Thoracic aorta (tissue), 2 donors: ENCODE measurements around the gene ARHGAP27. TPM values are rescaled to one million over a fixed set of nuclear protein-coding genes. Genes with fewer than 3 reads are reported as not detected.
"Not testable (repeated sequence)": the region's sequence is repeated elsewhere in the genome, so short reads cannot be mapped to it uniquely, and the experiment has no call there.

Experiments used
- ATAC-seq: fragments of 150-250 bp; one replicate; pipeline ENCODE4 v1.8.0; 2017; ENCODE audit warnings: low read depth; ENCODE audit not compliant: insufficient number of reproducible peaks, low FRiP score
- DNase-seq: peaks from one replicate; pipeline ENCODE4 v3.0.0-alpha.2; 2020; ENCODE audit warnings: low spot score
- H3K27ac ChIP-seq, 2 donors: fragments of 200-600 bp; sonication (generic); 1 replicate in 1 of 2; 2 replicates in 1 of 2; pipeline ENCODE4 v1.5.1; 2016; ENCODE audit warnings: mild to moderate bottlenecking in 2 of 2, moderate library complexity in 2 of 2
- H3K27me3 ChIP-seq: fragments of 200-600 bp; sonication (generic); replicated peaks from 2 replicates; pipeline ENCODE4 v1.6.0; 2016; ENCODE audit warnings: mild to moderate bottlenecking; ENCODE audit not compliant: insufficient read depth
- H3K36me3 ChIP-seq: fragments of 200-600 bp; sonication (generic); one replicate; pipeline ENCODE4 v1.5.1; 2016
- H3K4me1 ChIP-seq, 2 donors: fragments of 200-600 bp; sonication (generic); 1 replicate in 1 of 2; 2 replicates in 1 of 2; pipeline versions ENCODE4 v1.5.1 to v1.6.0; 2016; ENCODE audit warnings: low read depth in 2 of 2, mild to moderate bottlenecking in 1 of 2; ENCODE audit not compliant: control insufficient read depth in 1 of 2
- H3K4me3 ChIP-seq: fragments of 200-600 bp; sonication (generic); 2 replicates; pipeline ENCODE4 v1.5.1; 2016; ENCODE audit warnings: mild to moderate bottlenecking
- H3K9me3 ChIP-seq: fragments of 200-600 bp; sonication (generic); 2 replicates; pipeline ENCODE4 v1.5.1; 2016
- total RNA-seq, 2 donors: library from RNA; depleted of rRNA; stranded (reverse); fragments of >200 nt; gene quantifications; one replicate each; pipeline versions ENCODE4 v1.1.0 to v1.2.3, GENCODE V29; 2016
- TF ChIP-seq, protein P1 (sequence below): fragments of 200-600 bp; sonication (generic); IDR thresholded peaks from one replicate; pipeline ENCODE4 v1.5.1; 2019; ENCODE audit warnings: antibody characterized with exemption

ARHGAP27 gene
- total RNA-seq, 2 donors from 2014 or later, result 25.5 to 33.4 TPM

- H3K27ac ChIP-seq, ATAC-seq, H3K4me1 ChIP-seq, DNase-seq, H3K4me3 ChIP-seq, H3K27me3 ChIP-seq, H3K9me3 ChIP-seq: not testable (repeated sequence)
- H3K36me3 ChIP-seq, result peaks cover 35% of the 10 kb centered on the region
Measured at GRCh38 chr17:45452329-45453224, 19.9 kb upstream of the ARHGAP27 start.

GRCh38 chr17:45451660-45452059 is 19.0 kb upstream of the ARHGAP27 start:
- peaks cover 35% of the 10 kb centered on the region for H3K36me3 ChIP-seq
- not testable (repeated sequence) for DNase-seq, H3K4me3 ChIP-seq, H3K4me1 ChIP-seq, H3K27me3 ChIP-seq, ATAC-seq, H3K9me3 ChIP-seq, H3K27ac ChIP-seq

- Histone ChIP-seq H3K4me3 (no peak overlapping the region), H3K36me3 (peaks cover 30% of the 10 kb centered on the region), H3K4me1 (no peaks in the 10 kb centered on the region), H3K27me3 (no peaks in the 10 kb centered on the region), H3K9me3 (no peaks in the 10 kb centered on the region), H3K27ac (no peak overlapping the region)
- TF ChIP-seq, protein P1, sequence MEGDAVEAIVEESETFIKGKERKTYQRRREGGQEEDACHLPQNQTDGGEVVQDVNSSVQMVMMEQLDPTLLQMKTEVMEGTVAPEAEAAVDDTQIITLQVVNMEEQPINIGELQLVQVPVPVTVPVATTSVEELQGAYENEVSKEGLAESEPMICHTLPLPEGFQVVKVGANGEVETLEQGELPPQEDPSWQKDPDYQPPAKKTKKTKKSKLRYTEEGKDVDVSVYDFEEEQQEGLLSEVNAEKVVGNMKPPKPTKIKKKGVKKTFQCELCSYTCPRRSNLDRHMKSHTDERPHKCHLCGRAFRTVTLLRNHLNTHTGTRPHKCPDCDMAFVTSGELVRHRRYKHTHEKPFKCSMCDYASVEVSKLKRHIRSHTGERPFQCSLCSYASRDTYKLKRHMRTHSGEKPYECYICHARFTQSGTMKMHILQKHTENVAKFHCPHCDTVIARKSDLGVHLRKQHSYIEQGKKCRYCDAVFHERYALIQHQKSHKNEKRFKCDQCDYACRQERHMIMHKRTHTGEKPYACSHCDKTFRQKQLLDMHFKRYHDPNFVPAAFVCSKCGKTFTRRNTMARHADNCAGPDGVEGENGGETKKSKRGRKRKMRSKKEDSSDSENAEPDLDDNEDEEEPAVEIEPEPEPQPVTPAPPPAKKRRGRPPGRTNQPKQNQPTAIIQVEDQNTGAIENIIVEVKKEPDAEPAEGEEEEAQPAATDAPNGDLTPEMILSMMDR, result no peak
- DNase-seq (no peak), ATAC-seq (no peak)
Measured at GRCh38 chr17:45451131-45451530, 18.5 kb upstream of the ARHGAP27 start.

DNA sequence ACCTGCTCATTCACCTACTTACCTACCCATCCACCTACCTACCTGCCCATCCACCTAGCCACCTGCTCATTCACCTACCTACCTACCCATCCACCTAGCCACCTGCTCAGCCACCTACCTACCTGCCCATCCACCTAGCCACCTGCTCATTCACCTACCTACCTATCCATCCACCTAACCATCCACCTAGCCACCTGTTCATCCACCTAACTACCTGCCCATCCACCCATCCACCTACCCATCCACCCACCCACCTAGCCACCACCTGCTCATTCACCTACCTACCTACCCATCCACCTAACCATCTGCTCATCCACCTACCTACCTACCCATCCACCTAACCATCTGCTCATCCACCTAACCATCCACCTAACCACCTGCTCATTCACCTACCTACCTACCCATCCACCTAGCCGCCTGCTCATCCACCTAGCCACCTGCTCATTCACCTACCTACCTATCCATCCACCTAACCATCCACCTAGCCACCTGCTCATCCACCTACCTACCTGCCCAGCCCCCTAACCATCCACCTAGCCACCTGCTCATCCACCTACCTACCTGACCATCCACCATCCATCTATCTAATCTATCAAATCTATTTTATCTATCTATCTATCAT is 17.1 kb upstream of the ARHGAP27 start:
- not testable (repeated sequence) for H3K9me3 ChIP-seq, H3K4me1 ChIP-seq, DNase-seq, H3K4me3 ChIP-seq, H3K27ac ChIP-seq, ATAC-seq, H3K27me3 ChIP-seq
- H3K36me3 ChIP-seq, result peaks cover 33% of the 10 kb centered on the region

DNA sequence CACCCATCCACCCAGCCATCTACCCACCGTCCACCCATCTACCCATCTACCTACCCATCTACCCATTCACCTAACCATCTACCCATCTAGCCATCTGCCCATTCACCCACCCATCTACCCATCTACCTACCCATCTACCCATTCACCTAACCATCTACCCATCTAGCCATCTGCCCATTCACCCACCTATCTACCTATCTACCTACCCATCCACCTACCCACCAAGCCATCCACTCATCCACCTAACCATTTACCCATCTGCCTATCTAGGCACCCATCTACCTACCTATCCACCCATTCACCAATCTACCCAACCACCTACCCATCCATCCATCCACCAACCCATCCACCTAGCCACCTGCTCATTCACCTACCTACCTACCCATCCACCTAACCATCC is 16.6 kb upstream of the ARHGAP27 start:
- not testable (repeated sequence) for H3K27ac ChIP-seq, DNase-seq, H3K9me3 ChIP-seq, H3K27me3 ChIP-seq, H3K4me1 ChIP-seq, H3K4me3 ChIP-seq, ATAC-seq
- peaks cover 31% of the 10 kb centered on the region for H3K36me3 ChIP-seq

DNA sequence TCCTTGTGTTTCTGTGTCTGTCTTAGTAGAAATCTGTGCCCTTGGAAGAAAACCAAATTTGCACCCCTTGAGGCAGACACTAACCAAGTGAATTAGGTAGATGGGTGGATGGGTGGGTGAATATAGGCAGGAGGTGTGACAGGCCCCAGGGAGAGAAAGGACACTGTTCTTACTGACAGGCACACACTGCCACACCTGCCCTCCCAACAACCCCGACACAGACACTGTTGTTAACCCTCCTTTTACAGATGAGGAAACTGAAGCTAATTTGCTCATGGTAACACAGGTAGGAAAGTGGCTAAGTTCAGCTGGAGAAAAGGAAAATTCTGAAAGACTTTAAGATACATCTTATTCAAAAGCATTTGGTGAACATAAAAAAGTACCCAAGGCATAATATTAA is 15.8 kb upstream of the ARHGAP27 start:
- not testable (repeated sequence) for ATAC-seq, DNase-seq, H3K4me3 ChIP-seq, H3K9me3 ChIP-seq, H3K4me1 ChIP-seq, H3K27me3 ChIP-seq, H3K27ac ChIP-seq
- peaks cover 25% of the 10 kb centered on the region for H3K36me3 ChIP-seq

DNA sequence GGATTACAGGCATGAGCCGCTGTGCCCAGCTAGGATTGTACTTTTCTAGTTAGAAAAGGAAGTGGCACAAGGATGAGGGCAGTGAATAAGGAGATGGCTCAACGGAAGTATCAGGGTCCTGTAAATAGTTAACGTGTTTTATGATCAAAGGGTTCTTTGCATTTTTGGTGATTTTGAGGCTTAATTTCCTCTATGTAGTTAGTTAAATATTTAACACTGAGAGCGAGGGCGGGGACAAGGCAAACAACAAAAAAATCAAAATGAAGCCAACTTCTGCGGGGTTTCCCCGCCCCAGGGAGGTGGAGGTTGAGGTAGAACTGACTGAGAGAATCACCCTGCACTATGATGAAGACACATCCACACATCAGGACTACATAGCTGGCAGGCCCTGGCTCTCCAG is 15.4 kb upstream of the ARHGAP27 start:
- H3K36me3 ChIP-seq, result peaks cover 25% of the 10 kb centered on the region
- not testable (repeated sequence) for H3K27ac ChIP-seq, H3K4me3 ChIP-seq, DNase-seq, H3K9me3 ChIP-seq, H3K27me3 ChIP-seq, H3K4me1 ChIP-seq, ATAC-seq

GRCh38 chr17:45447650-45448049 is 15.0 kb upstream of the ARHGAP27 start:
- not testable (repeated sequence) for H3K4me1 ChIP-seq, H3K27me3 ChIP-seq, DNase-seq, H3K9me3 ChIP-seq, H3K4me3 ChIP-seq, ATAC-seq
- H3K36me3 ChIP-seq, result peaks cover 25% of the 10 kb centered on the region
- H3K27ac ChIP-seq, result peak overlapping the region in 1 of 2 donors; percentile 8

DNA sequence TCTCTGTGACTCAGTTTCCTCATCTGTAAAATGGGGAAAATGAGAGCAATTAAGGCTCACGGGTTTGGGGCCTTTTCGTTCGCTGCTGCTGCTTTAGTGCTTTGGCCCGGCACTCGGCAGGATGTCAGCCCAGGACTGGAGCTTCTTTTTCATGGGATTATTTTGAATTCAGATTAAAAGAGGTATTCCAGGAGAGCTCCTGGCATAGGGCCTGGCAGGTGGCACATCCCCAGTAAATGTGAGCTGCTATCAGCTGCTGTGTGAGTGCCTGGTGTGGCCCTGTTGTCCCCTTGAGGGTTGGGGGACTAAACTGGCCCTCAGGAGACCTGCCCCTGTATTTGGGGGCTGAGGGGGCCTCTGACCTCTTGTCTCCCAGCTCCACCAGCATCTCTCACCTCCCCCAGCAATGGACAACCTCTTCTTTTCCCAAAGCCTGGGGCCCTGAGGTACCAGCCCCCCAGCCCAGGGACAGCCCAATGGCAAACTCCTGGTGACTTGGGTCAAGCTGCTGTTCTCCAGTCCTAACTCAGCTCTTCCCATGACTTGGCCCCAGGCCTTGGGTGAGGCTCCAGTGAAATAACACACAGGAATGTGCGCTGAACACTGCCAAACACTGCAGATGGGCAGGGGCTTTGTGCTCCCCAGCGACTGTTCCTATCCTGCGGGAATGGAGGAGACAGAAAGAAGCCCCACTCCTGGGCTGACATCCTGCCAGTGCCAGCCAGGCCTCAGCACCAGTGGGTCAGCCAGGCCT is 14.4 kb upstream of the ARHGAP27 start:
- peak overlapping the region in 1 of 2 donors; percentile 8 for H3K27ac ChIP-seq
- peaks cover 25% of the 10 kb centered on the region for H3K36me3 ChIP-seq
- not testable (repeated sequence) for DNase-seq, H3K4me3 ChIP-seq, ATAC-seq, H3K27me3 ChIP-seq, H3K4me1 ChIP-seq, H3K9me3 ChIP-seq

DNA sequence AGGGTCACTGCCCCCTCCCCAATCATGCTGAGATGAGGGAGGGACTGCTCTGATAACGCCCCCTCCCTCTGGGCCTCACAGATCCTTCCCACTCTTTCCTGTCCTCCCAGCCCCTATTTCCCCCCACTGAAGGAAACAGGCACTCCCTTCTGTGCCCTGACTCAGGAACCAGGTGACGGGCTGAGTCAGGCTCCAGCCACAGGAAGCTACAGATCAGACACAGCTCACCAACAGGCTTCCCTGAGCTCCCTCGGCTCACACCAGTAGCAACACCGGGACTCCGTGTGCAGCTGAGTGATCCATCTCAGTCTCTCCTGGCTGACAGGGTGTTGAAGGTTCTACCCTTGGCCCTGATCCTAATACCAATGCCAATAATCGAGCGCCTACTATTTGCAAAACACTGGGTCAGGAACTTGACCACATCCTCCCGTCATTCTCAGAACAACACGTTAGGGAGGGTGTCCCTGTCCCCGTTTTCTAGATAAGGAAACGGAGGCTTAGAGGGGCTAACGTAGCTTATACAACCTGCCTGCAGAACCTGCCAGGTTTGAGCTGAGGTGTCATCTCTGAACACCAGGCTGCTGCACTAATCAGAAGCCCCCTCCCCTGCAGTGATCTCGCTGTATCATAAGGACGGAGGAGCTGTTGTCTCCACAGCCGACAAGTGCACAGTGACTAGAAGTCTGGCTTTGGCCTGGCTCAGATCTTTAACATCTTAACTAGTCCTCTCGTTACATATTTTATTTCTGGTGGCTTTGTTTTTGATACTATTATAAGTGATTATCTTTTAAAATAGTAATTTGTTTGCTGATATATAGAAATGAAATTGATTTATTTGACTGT is 13.5 kb upstream of the ARHGAP27 start:
- H3K4me1 ChIP-seq, H3K9me3 ChIP-seq, H3K27ac ChIP-seq, H3K4me3 ChIP-seq, DNase-seq, H3K27me3 ChIP-seq, ATAC-seq: not testable (repeated sequence)
- peaks cover 25% of the 10 kb centered on the region for H3K36me3 ChIP-seq
